ENCODE measurements around the gene SCARB2.

SCARB2 gene

DNA sequence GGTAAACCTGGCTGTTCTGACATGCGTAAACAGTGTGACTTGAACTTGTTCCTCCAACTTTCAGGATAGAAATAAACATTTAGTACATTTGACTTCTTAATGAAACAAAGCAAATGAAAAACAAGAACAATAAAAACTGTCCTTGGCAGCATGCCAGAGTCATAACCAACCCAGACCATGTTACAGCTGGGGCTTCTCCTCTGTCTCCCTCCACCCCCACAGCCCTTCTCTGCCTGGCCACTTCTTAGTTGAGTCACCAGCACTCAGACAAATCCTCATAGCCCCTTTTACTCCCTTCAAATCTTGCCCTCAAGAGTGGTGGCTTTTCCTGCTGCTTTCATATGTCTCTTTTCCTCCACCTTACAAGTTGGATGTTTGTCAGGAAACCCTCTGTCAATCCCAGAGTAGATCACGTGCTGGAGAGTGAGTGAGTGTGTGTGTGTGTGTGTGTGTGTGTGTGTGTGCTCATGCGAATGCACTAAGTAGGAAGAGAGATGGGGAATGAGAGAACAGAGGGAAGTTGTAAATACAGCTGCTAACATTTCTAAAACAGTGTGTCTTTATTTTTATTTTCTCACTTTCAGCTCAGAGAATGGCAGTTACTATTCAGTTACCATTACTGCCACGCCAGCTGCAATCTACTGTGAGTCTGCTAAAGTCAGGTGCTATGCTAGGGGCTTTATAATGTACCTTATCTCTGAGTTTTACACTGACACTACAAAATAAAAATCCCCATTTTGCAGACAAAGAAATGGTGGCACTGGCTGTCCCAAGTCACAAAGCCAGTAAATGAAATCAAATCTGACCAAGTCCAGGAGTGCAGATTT lies 15.0 kb downstream of the SCARB2 start:
- peak; percentile 98 for DNase-seq

DNA sequence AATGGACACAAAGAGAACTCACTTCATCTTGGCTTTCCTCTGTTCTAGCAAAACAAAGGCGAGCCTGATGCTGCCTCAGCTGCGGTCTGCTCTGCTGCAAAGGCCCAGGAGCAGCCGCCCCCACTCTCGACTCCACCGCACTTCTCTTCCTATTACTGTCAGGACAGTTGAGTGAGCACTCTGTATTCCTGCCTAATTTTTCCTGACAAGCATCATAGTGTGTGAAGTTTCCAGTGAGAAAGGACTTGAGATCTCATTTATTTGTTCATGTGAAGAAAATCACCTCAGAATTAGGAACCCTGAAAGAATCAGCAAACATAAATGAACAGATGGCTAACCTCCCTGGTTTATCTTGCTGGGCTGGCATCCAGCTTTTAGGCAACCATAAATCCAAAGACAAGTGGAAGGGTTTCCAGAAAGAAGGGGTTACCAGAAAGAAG lies 15.6 kb downstream of the SCARB2 start:
- peak; percentile 98 for DNase-seq

- peak; percentile 37 for DNase-seq
Measured at GRCh38 chr4:76197031-76197743, 16.4 kb downstream of the SCARB2 start.

GRCh38 chr4:76196376-76196775 lies 17.2 kb downstream of the SCARB2 start:
- DNase-seq: no peak

GRCh38 chr4:76195326-76195725 lies 18.3 kb downstream of the SCARB2 start:
- peak; percentile 19 for DNase-seq

DNA sequence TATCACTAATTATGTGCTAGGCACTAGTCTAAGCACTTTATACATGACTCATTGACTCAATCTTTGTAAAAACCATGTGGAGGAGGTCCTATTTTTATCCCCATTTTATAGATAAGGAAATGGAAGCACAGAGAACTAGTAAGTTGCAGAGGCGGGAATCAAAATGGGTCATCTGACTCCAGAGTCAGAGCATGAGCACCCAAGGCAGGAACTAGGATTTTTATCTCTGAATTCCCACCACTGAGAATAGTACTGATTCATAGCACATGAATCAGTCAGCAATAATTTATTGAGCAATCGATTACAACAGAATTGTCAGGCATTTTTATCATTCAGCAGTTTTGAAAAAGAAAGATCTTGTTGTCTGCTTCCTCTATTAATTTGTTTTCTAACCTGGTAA lies 19.3 kb downstream of the SCARB2 start:
- DNase-seq: no peak

GRCh38 chr4:76192236-76192635 lies 21.4 kb downstream of the SCARB2 start:
- no peak for DNase-seq

DNA sequence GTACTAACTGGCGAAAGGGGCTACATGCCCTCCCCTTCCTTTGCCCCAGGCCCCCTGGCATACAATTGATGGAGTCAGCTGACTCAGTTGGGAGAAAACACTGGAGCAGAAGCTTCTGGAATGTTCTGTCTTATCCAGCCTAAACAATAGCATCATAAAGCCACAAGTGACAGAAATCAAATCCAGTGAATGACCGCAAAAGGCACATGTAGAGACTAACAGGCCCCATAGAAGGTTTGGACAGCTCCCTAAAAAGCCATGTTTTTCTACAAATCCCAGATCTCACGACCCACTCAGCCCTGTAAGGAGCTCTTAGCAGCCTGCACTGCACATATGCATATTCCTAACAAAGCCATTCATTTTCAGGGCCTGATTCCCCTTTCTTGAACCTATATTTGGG lies 25.1 kb downstream of the SCARB2 start:
- DNase-seq: no peak

- no peak for DNase-seq
Measured at GRCh38 chr4:76188149-76188548, 25.5 kb downstream of the SCARB2 start.

GRCh38 chr4:76187152-76187551 lies 26.5 kb downstream of the SCARB2 start:
- no peak for DNase-seq

- DNase-seq: no peak
Measured at GRCh38 chr4:76182463-76182862, 31.2 kb downstream of the SCARB2 start.

DNA sequence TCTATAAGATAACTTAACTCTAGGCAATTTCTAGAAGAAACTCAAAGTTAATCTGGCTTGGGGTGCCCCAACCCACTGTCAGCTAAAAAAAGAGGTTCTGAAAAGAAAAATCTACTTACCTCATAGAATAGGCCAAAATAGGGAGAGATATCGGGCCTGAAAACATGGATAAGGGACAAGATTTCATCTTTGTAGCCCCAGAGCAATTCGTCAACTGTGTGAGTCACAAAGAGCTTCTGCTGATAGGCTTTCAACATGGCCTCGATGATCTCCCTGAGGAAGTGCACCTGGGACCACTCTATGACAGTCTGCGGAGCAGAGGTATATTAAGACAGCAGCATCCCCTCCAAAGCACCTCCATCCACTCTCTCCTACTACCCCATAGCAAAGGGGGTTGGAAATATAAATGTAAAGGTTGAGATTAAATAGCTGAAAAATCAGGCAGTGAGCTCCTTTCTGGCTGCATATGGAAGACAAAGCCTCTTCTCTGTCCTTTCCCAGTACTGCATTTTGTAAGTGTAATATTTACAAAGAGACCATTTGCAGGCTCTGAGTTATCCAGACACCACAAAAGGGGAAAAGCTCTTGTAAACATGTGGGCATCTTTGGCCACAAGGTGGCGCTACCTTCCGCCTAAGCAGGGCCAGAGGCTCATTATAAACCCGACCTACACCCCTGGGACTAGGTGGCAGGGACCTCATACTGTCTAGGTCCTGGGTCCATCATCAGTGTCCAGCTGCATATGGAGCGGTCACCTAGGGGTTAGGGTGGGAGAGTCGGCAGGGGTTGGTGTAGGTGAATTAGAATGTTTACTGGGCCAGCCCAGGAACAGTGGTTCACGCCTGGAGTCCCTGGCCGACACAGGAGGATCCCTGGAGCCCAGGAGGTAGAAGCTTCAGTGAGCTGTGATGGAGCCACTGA lies 34.0 kb downstream of the SCARB2 start:
- DNase-seq: peak; percentile 85

GRCh38 chr4:76178296-76178695 lies 35.3 kb downstream of the SCARB2 start:
- DNase-seq: no peak

- no peak for DNase-seq
Measured at GRCh38 chr4:76177709-76178108, 35.9 kb downstream of the SCARB2 start.

GRCh38 chr4:76175336-76175735 lies 38.3 kb downstream of the SCARB2 start:
- no peak for DNase-seq

- DNase-seq: no peak
Measured at GRCh38 chr4:76174216-76174615, 39.4 kb downstream of the SCARB2 start.

DNA sequence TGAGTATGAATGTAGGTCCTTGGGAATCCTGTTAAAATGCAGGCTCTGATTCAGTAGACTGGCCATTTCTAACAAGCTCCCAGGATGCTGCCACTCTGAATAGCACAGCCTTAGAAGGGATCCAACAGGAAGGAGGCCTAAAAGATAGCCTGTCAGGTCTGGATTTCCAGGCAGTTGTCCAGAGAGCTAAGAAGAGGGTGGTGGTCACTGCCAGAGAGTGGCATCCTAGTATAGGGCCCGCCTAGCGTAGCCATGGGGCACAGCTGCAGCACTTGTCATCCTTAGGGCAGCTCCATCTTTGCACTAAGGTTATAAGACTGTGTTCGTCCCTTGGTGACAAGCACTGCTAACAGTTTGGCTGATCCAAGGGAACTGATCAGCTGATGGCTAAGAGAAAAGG lies 44.9 kb downstream of the SCARB2 start:
- no peak for DNase-seq

DNA sequence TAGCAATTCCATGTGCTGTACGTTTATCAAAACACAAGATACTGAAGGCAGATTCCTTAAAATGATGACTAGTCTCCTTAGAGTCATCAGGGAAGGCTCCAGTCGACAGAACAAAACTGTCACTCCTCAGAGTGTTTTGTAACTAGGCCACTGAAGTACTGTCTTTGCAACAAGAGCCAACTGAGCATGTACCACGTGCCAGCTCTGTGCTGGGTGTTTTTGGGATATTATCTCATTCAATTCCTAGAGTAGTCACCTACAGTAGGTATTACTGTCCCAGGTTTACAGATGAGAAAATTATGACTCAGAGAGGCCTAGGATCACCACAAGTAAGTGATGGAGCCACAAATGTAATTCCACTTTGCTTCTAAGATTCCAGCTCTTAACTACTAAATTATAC lies 47.1 kb downstream of the SCARB2 start:
- DNase-seq: no peak

DNA sequence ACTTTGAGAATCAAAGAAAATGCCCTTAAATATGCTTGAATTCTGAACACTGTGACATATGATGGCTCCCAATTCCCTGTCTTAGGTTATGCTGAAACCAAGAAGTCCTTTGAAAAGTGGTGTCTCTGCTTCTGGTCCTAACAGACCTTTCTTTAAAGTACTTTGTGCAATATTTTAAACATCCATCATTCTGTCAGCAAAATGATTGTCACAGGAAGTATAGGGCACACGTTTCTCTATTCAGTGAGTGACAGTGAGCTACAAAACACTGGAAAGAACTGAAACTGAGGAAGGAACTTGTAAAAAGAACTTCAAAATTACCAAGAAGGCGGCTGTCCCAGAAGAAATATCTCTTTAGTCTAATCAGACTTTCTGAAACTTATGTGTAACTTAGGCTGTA lies 53.3 kb downstream of the SCARB2 start:
- DNase-seq: no peak

DNA sequence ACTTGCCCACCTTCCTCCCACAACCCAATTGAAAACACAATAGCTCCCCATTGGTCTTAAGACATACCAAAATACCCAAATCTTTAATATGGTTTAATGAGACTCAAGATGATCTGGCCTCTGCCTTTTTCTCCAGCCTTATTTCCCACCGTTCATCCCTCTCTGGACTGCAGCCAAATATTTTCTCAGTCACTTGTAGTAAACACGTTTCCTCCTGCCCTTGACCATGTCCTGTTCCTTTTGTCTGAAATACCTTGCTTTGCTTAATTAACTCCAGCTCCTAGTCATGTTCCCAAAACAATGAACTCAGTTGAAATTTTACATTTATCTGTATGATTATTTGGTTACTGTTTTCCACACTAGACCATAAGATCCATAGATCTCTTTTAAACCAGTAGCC lies 57.0 kb downstream of the SCARB2 start:
- DNase-seq: no peak

GRCh38 chr4:76155979-76156378 lies 57.6 kb downstream of the SCARB2 start:
- DNase-seq: no peak

- DNase-seq: no peak
Measured at GRCh38 chr4:76153356-76153755, 60.3 kb downstream of the SCARB2 start.

DNA sequence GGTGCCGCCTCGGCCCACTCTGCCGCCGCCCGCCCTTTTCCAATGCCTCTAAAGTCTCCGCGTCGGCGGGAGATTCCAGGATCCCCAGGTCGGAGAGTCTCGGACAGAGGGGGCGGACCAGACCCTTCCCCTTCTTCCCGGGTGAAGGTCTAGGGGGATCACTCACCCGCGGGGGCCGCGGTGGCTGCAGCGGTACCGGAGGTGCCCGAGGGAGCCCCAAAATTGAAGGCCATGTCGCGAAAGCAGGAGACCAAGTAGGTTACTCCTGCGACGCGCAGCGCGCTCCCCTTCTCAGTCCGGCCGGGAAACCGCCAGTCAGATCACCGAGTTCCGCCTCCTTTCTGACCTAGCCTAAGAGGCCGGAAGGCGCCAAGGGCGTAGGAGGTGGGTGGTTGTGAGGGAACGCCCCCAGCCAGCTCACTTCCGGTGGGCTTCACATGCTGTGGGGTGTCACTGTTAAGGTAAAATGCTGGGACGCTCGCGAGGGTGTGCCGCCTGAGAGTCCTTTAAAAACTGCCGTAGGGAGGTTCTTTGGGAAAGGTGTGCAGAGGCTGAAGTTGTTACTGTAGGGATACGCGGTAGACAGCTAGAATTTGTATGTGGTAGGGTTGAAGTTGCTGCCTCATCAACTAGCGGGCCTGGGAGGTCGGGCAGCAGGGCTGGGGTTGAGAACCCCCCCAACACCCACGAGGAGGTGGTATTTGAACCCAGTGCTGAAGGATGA lies 65.3 kb downstream of the SCARB2 start, which contains the start of gene NUP54:
Gene NUP54, minus strand, starts transcription at position 256 of the 724 bp plus-strand sequence. Its CDS starts 23 bp downstream, at position 233.
- DNase-seq: peak; percentile 93

All from NCI-H1092 treated with DMSO at 0.1 percent for 48 hours (cell line).